GM12878 (cell line): Measurements from ENCODE around the gene PPP2R2B. TPM values are rescaled to one million over a fixed set of nuclear protein-coding genes. Genes with fewer than 3 reads are reported as not detected.

Experiments
- ATAC-seq: fragments of 200-7000 bp; cut with Tn5 transposase; 3 replicates; pipeline ENCODE4 v1.9.1; 2020; ENCODE audit warnings: mild to moderate bottlenecking, moderate library complexity
- BruUV-seq: library from RNA; stranded (reverse); fragments of 400-500 nt; replicated peaks from 2 replicates; lab custom pipeline; 2021; lab: Mats Ljungman, UMichigan
- CTCF ChIA-PET: fragments of 300-600 bp; sonication (Branson Sonifier 250); formaldehyde crosslinking; extraction: SDS; loops from one replicate; lab custom pipeline; 2021; ENCODE audit warnings: inconsistent platforms; lab: Yijun Ruan, JAX
- POLR2A ChIA-PET: fragments of 350-600 bp; formaldehyde crosslinking; extraction: SDS; loops from one replicate; lab custom pipeline; 2021; ENCODE audit warnings: inconsistent platforms; lab: Charles Lee
- RAD21 ChIA-PET: fragments of 300-600 bp; sonication (Branson Sonifier 250); formaldehyde crosslinking; loops from one replicate; lab custom pipeline; 2023; ENCODE audit warnings: antibody characterized with exemption; ENCODE audit not compliant: unreplicated experiment; lab: Charles Lee
- SMC1A ChIA-PET: fragments of 300-600 bp; sonication (Branson Sonifier 250); formaldehyde crosslinking; loops from one replicate; lab custom pipeline; 2023; ENCODE audit not compliant: unreplicated experiment, uncharacterized antibody; lab: Charles Lee
- DNase-seq: peaks from one replicate; pipeline ENCODE4 v3.0.0-alpha.2; 2011; ENCODE audit warnings: low read depth, low spot score
- FAIRE-seq: peaks from 3 replicates; lab custom pipeline; 2011; peaks lifted over from hg19 to GRCh38; lab: Jason Lieb, UNC
- H2AFZ ChIP-seq: 2 replicates; pipeline ENCODE4 v1.6.0; 2011; ENCODE audit warnings: low read depth, low read length, control low read depth; ENCODE audit not compliant: control insufficient read depth
- H3K27ac ChIP-seq: 2 replicates; pipeline ENCODE4 v1.5.1; 2011; ENCODE audit warnings: control low read depth; ENCODE audit not compliant: control insufficient read depth, insufficient read depth
- H3K27me3 ChIP-seq, 2 experiments: replicated peaks in 1 of 2; 2 replicates each; pipeline versions ENCODE4 v1.6.0 to v1.6.1; 2011; ENCODE audit warnings: low read length in 1 of 2; ENCODE audit not compliant: control insufficient read depth in 2 of 2, insufficient read depth in 2 of 2
- H3K36me3 ChIP-seq, 2 experiments: 2 replicates each; pipeline ENCODE4 v1.5.1; 2011; ENCODE audit warnings: low read length in 1 of 2; ENCODE audit not compliant: control insufficient read depth in 2 of 2, insufficient read depth in 2 of 2
- H3K4me1 ChIP-seq: 2 replicates; pipeline ENCODE4 v1.6.1; 2011; ENCODE audit warnings: mild to moderate bottlenecking, low read length, moderate library complexity, mixed read lengths; ENCODE audit not compliant: control insufficient read depth, insufficient read depth
- H3K4me2 ChIP-seq: 2 replicates; pipeline ENCODE4 v1.6.0; 2011; ENCODE audit warnings: control low read depth; ENCODE audit not compliant: control insufficient read depth, insufficient read depth
- H3K4me3 ChIP-seq: fragments of 200-600 bp; sonication (generic); 2 replicates; pipeline ENCODE4 v1.5.1; 2016
- H3K79me2 ChIP-seq: 2 replicates; pipeline ENCODE4 v1.6.0; 2011; ENCODE audit warnings: low read length; ENCODE audit not compliant: control insufficient read depth, insufficient read depth
- H3K9ac ChIP-seq: 2 replicates; pipeline ENCODE4 v1.8.0; 2011; ENCODE audit warnings: low read length, control low read depth, mixed read lengths; ENCODE audit not compliant: control insufficient read depth, insufficient read depth
- H3K9me3 ChIP-seq: replicated peaks from 3 replicates; pipeline ENCODE4 v1.5.1; 2011; ENCODE audit warnings: mild to moderate bottlenecking, low read length; ENCODE audit not compliant: control insufficient read depth, insufficient read depth
- H4K20me1 ChIP-seq: 2 replicates; pipeline ENCODE4 v1.6.0; 2011; ENCODE audit not compliant: control insufficient read depth, insufficient read depth
- BHLHE40 ChIP-seq, 2 experiments: fragments of 450-650 bp in 1 of 2; IDR thresholded peaks; 2 replicates each; pipeline ENCODE4 v1.6.1; 2011 to 2017; ENCODE audit warnings: low read depth in 2 of 2, borderline replicate concordance in 1 of 2, improper control_type of control experiment in 1 of 2, low read length in 1 of 2, mild to moderate bottlenecking in 1 of 2
- CBFB ChIP-seq: IDR thresholded peaks from 2 replicates; pipeline ENCODE4 v1.6.1; 2016; ENCODE audit warnings: antibody characterized with exemption, low read depth
- CEBPZ ChIP-seq: fragments of 150-350 bp; IDR thresholded peaks from 2 replicates; pipeline ENCODE4 v1.6.1; 2016; ENCODE audit warnings: low read depth, low read length
- CHD2 ChIP-seq: IDR thresholded peaks from 2 replicates; pipeline ENCODE4 v1.6.1; 2011; ENCODE audit warnings: low read depth, low read length, improper control_type of control experiment, borderline replicate concordance
- EZH2 ChIP-seq: IDR thresholded peaks from 2 replicates; pipeline ENCODE4 v1.6.1; 2012; ENCODE audit warnings: low read depth, mild to moderate bottlenecking, control low read depth, inconsistent platforms, low read length, borderline replicate concordance; ENCODE audit not compliant: control insufficient read depth
- JUNB ChIP-seq: IDR thresholded peaks from 2 replicates; pipeline ENCODE4 v1.6.1; 2016; ENCODE audit warnings: antibody characterized with exemption, mild to moderate bottlenecking
- KDM1A ChIP-seq: fragments of 200-600 bp; sonication (generic); IDR thresholded peaks from 2 replicates; pipeline ENCODE4 v1.6.1; 2016; ENCODE audit warnings: borderline replicate concordance
- NFYA ChIP-seq: IDR thresholded peaks from 2 replicates; pipeline ENCODE4 v1.6.1; 2011; ENCODE audit warnings: low read depth, mild to moderate bottlenecking, low read length, improper control_type of control experiment, borderline replicate concordance
- PML ChIP-seq: IDR thresholded peaks from 2 replicates; pipeline ENCODE4 v1.6.1; 2012; ENCODE audit warnings: low read length, inconsistent platforms
- RAD21 ChIP-seq: IDR thresholded peaks from 2 replicates; pipeline ENCODE4 v1.6.1; 2011; ENCODE audit warnings: mild to moderate bottlenecking, low read depth, low read length, moderate library complexity; ENCODE audit not compliant: insufficient read depth
- RELB ChIP-seq: fragments of 450-650 bp; IDR thresholded peaks from 2 replicates; pipeline ENCODE4 v1.6.1; 2017; ENCODE audit warnings: low read depth, mild to moderate bottlenecking, moderate library complexity
- SIN3A ChIP-seq: IDR thresholded peaks from 2 replicates; pipeline ENCODE4 v1.6.1; 2012; ENCODE audit warnings: low read depth, low read length, improper control_type of control experiment
- TARDBP ChIP-seq: IDR thresholded peaks from 2 replicates; pipeline ENCODE4 v1.6.1; 2016; ENCODE audit warnings: borderline replicate concordance
- ZSCAN29 ChIP-seq: fragments of 450-650 bp; IDR thresholded peaks from 2 replicates; pipeline ENCODE4 v1.6.1; 2017; ENCODE audit warnings: mild to moderate bottlenecking, moderate library complexity
- WGBS: methylation state at CpG from one replicate; pipeline ENCODE4 v1.1.6; 2016; ENCODE audit warnings: low lambda C conversion rate; ENCODE audit not compliant: insufficient replicate concordance, insufficient coverage; ENCODE audit errors: missing lambda C conversion rate; 5-methylcytosine and 5-hydroxymethylcytosine counted together
- in situ Hi-C: fragments of 300-500 bp; cut with MboI; formaldehyde crosslinking; loops from 9 replicates; pipeline ENCODE4 v1.14.3; 2018; ENCODE audit warnings: mixed read lengths
- intact Hi-C: fragments of 100-400 bp; cut with micrococcal nuclease; formaldehyde crosslinking; loops from one replicate; pipeline ENCODE4 v1.14.2; 2022; ENCODE audit not compliant: unreplicated experiment
- polyA plus RNA-seq, 11 experiments: library from polyadenylated mRNA; depleted of rRNA in 4 of 11; unstranded in 6 of 11; stranded (reverse) in 5 of 11; fragments of >200 nt; fragmentation: Nextera tagmentation in 4 of 11; fragmentation: Illumina TruSeq in 1 of 11; extraction: Ambion mirVana in 4 of 11; extraction: Trizol in 1 of 11; gene quantifications; 1 replicate in 1 of 11; 2 replicates in 10 of 11; pipeline versions ENCODE4 v1.2.1 to v1.2.3, GENCODE V29; 2011 to 2016; ENCODE audit warnings: inconsistent platforms in 2 of 11, missing spikeins in 2 of 11, low read depth in 1 of 11
- total RNA-seq, 4 experiments: library from RNA; depleted of rRNA in 3 of 4; stranded (reverse); fragments of >200 nt in 3 of 4; fragmentation: Illumina TruSeq in 1 of 4; extraction: Trizol in 1 of 4; gene quantifications; 2 replicates each; pipeline versions ENCODE4 v1.2.1 to v1.2.3, GENCODE V29; 2013 to 2021

PPP2R2B gene
- total and polyA plus RNA-seq, 10 of the 15 experiments (the other 5 are each of a cell fraction or from before 2014, with no cell fraction given): not detected

- TF ChIP-seq SIN3A: no peak
- TF ChIP-seq CEBPZ: no peak
- TF ChIP-seq BHLHE40 (IDR thresholded peaks at IDR 0.05; ENCODE audit: borderline replicate concordance in 1 of 2, low read depth in 2 of 2, low read length in 1 of 2): no peak
- no peak for TF ChIP-seq TARDBP
- no peak for TF ChIP-seq ZSCAN29
- no peak for TF ChIP-seq NFYA
- TF ChIP-seq KDM1A: no peak
Measured at GRCh38 chr5:146873186-146873917, 5.2 kb downstream of the PPP2R2B start (continued).

GRCh38 chr5:146872188-146872587 is 6.4 kb downstream of the PPP2R2B start:
- no TSS peak for BruUV-seq
- no peaks in the 10 kb centered on the region for H3K79me2 ChIP-seq
- no peak overlapping the region for H3K27ac ChIP-seq
- WGBS: 27% methylated on average over 1 of the region's 1 CpG
- no peak for ATAC-seq
- FAIRE-seq: no peak
- H3K9ac ChIP-seq: no peak overlapping the region
- H3K36me3 ChIP-seq: no peaks in the 10 kb centered on the region
- no peaks in the 10 kb centered on the region for H4K20me1 ChIP-seq
- intact Hi-C loops: no loop called here
- RAD21 ChIA-PET: no interaction called here
- SMC1A ChIA-PET: interaction anchor here (1.2 kb wide), 1 partner anchor 42 kb away, joined by 3 read pairs; no protein-coding TSS in a partner anchor
- no peak for DNase-seq
- H3K4me2 ChIP-seq: no peak overlapping the region
- H3K9me3 ChIP-seq: no peaks in the 10 kb centered on the region
- no peak overlapping the region for H3K4me3 ChIP-seq
- H3K27me3 ChIP-seq: peaks cover 0 to 7% of the 10 kb centered on the region in 2 experiments; a peak in 2 of 4 replicates
- no peak overlapping the region for H2AFZ ChIP-seq
- no peaks in the 10 kb centered on the region for H3K4me1 ChIP-seq
- in situ Hi-C loops: no loop called here
- POLR2A ChIA-PET: no interaction called here
- no peak for TF ChIP-seq NFYA
- TF ChIP-seq EZH2: no peak
- TF ChIP-seq PML: no peak
- TF ChIP-seq CHD2: no peak
- TF ChIP-seq RAD21: no peak
- TF ChIP-seq CBFB: no peak
- TF ChIP-seq JUNB: no peak
- TF ChIP-seq RELB: no peak
- CTCF ChIA-PET: interaction anchor here (0.7 to 1.6 kb wide), 2 partner anchors 13 to 317 kb away, joined by 3 to 4 read pairs; no protein-coding TSS in a partner anchor
